HG02981 (cell line): ENCODE measurements around the gene TNN.

ENCODE experiments used
- ATAC-seq: cut with Tn5 transposase; IDR thresholded peaks from one replicate; pipeline ENCODE4 v1.9.1; 2021; ENCODE audit warnings: mild to moderate bottlenecking, moderate library complexity; ENCODE audit not compliant: unreplicated experiment

TNN gene

DNA sequence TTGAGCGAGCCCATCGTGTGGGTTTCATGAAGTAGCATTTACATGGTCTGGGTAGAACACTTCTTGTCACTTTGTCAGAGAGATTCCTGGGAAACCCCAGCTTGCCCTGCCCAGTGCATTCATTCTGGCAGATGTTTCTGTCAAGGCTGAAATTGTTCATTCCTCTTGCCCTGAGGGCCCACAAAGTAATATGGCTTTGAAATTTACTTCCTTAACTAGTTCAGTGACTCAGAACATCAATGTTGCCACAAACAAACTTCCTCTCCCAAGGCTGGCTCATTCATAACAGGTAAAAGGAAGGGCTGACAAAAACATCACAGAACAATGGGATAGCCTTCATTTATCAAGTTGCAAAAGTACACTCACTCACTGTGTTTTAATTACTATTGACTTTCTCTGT lies 129.9 kb downstream of the TNN start:
- peak; percentile 26 for ATAC-seq
